A549 (cell line): Measurements from ENCODE around the gene CACNG7.

Experiments
- CBX2 ChIP-seq: fragments of 200-600 bp; sonication (generic); IDR thresholded peaks from 2 replicates; pipeline ENCODE4 v1.6.1; 2016; ENCODE audit warnings: low read depth, mild to moderate bottlenecking, borderline replicate concordance
- CHD4 ChIP-seq: fragments of 200-600 bp; sonication (generic); IDR thresholded peaks from 2 replicates; pipeline ENCODE4 v1.6.1; 2016; ENCODE audit warnings: antibody characterized with exemption, mild to moderate bottlenecking, borderline replicate concordance
- CTCF ChIP-seq: fragments of >200 bp; sonication (Bioruptor Twin); formaldehyde crosslinking; IDR thresholded peaks from 3 replicates; pipeline ENCODE4 v1.5.1; 2016
- EHMT2 ChIP-seq: fragments of 200-600 bp; sonication (generic); IDR thresholded peaks from 2 replicates; pipeline ENCODE4 v1.6.1; 2016; ENCODE audit warnings: antibody characterized with exemption, low read depth, mild to moderate bottlenecking, moderate library complexity
- EP300 ChIP-seq, 2 experiments: fragments of >200 bp; sonication (Bioruptor Twin); formaldehyde crosslinking; IDR thresholded peaks; 2 replicates in 1 of 2; 3 replicates in 1 of 2; pipeline ENCODE4 v1.6.1; 2016 to 2017
- HOXA7 ChIP-seq: fragments of 250-450 bp; sonication (Bioruptor Pico); IDR thresholded peaks from 2 replicates; pipeline ENCODE4 v1.5.0; 2020; ENCODE audit warnings: mild to moderate bottlenecking, moderate library complexity
- MAZ ChIP-seq: fragments of 150-350 bp; IDR thresholded peaks from 2 replicates; pipeline ENCODE4 v1.6.1; 2014; ENCODE audit warnings: antibody characterized with exemption, low read depth, low read length, borderline replicate concordance
- NR3C1 ChIP-seq: fragments of >200 bp; sonication (Bioruptor Twin); formaldehyde crosslinking; IDR thresholded peaks from 3 replicates; pipeline ENCODE4 v1.6.1; 2017
- POLR2A ChIP-seq: IDR thresholded peaks from 2 replicates; pipeline ENCODE4 v1.6.1; 2012; ENCODE audit warnings: mild to moderate bottlenecking, low read length
- POLR2AphosphoS2 ChIP-seq: conservative IDR thresholded peaks from 2 replicates; pipeline ENCODE4 v1.6.1; 2012; ENCODE audit warnings: low read length, improper control_type of control experiment, inconsistent platforms
- RAD21 ChIP-seq, 2 experiments: fragments of >200 bp in 1 of 2; sonication (Bioruptor Twin) in 1 of 2; formaldehyde crosslinking in 1 of 2; IDR thresholded peaks in 1 of 2; conservative IDR thresholded peaks in 1 of 2; 2 replicates in 1 of 2; 3 replicates in 1 of 2; pipeline ENCODE4 v1.6.1; 2012 to 2018; ENCODE audit warnings: inconsistent platforms in 1 of 2
- RCOR1 ChIP-seq: fragments of 150-350 bp; IDR thresholded peaks from 2 replicates; pipeline ENCODE4 v1.6.1; 2014; ENCODE audit warnings: antibody characterized with exemption, low read length, low read depth
- ZNF302 ChIP-seq: fragments of 250-450 bp; sonication (Bioruptor Pico); IDR thresholded peaks from 2 replicates; pipeline ENCODE4 v1.9.0; 2021; ENCODE audit warnings: inconsistent platforms, mild to moderate bottlenecking, moderate library complexity

DNA sequence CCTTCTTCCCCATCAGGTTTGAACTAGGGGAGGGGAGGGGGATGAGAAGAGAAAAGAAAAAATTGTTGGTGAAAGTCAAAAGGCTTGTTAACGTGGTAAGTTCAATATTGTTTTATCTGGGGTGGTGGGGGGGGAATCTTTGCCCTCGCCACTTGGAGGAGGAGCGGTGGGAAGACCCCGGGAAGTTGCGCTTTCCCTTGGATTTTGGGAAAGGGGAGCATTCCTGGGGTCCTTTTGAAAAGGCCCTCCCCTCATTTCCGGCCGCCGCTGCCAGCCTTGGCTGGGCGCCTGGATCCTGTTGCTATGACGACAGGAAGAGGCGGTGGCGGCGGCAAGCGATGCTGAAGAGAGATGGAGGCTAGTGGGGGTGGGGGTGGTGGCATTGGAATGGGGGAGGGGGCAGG lies 49.1 kb downstream of the CACNG7 start:
- no peak for TF ChIP-seq CBX2
- TF ChIP-seq EP300 (IDR thresholded peaks at IDR 0.05): no peak
- TF ChIP-seq CTCF: no peak
- no peak for TF ChIP-seq POLR2AphosphoS2
- no peak for TF ChIP-seq MAZ
- TF ChIP-seq POLR2A: no peak
- TF ChIP-seq NR3C1: no peak
- TF ChIP-seq HOXA7: no peak
- TF ChIP-seq EHMT2: no peak
- no peak for TF ChIP-seq RCOR1
- no peak for TF ChIP-seq CHD4
- TF ChIP-seq ZNF302 (CRISPR knock-in tag): no peak
- TF ChIP-seq RAD21 (conservative IDR thresholded peaks at IDR 0.05 in 1 of 2, IDR thresholded peaks at IDR 0.05 in 1 of 2): no peak
